GM21367 (cell line): ENCODE data around the gene BGLAP.
"Not testable (repeated sequence)": the region's sequence is repeated elsewhere in the genome, so short reads cannot be mapped to it uniquely, and the experiment has no call there.

Source experiments
- ATAC-seq: cut with Tn5 transposase; IDR thresholded peaks from one replicate; pipeline ENCODE4 v1.9.1; 2021; ENCODE audit not compliant: unreplicated experiment

The BGLAP gene

GRCh38 chr1:156241926-156242325 is at the start of gene BGLAP:
Gene BGLAP, plus strand, starts transcription at chr1:156242184. Its CDS starts 48 bp downstream, at chr1:156242232.
- ATAC-seq = no peak

DNA sequence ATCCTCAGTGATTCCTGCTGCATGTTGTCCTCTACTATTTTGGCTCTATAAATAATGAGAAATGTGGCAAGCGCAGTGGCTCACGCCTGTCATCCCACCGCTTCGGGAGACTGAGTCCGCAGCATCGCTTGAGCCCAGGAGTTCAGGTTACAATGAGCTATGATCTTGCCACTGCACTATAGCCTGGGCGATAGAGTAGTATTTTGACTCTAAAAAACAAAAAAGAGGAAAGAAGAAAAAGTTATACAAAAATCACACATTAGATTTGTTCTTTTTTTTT is 48.8 kb upstream of the BGLAP start:
- no peak for ATAC-seq

- ATAC-seq = peak; percentile 82
Observed at GRCh38 chr1:156193488-156194299, 48.3 kb upstream of the BGLAP start, which contains the start of gene SLC25A44. Gene SLC25A44, plus strand, starts transcription at chr1:156194104. Its CDS starts 5,744 bp downstream, at chr1:156199848.

GRCh38 chr1:156194300-156194652 is 47.7 kb upstream of the BGLAP start:
- no peak for ATAC-seq

GRCh38 chr1:156195853-156196252 is 46.1 kb upstream of the BGLAP start:
- no peak for ATAC-seq

DNA sequence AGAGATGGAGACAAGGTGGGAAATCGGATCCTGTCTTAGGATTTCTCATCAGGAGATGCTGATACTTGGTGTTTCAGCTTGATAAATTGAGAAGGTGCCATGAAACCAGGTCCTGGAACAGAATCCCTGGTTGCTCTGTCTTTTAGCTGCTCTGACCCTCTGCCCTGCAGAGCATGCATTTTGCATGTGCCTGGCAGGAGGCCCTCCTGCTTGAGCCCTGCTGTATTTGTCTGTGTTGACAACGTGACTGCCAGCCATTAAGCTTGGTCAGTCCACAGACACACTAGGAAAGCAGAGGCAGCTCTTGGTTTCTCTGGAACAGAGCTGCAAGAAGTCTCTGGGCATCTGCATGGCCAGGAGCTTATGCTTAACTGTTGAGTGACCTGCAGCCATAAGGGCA is 45.5 kb upstream of the BGLAP start:
- no peak for ATAC-seq

DNA sequence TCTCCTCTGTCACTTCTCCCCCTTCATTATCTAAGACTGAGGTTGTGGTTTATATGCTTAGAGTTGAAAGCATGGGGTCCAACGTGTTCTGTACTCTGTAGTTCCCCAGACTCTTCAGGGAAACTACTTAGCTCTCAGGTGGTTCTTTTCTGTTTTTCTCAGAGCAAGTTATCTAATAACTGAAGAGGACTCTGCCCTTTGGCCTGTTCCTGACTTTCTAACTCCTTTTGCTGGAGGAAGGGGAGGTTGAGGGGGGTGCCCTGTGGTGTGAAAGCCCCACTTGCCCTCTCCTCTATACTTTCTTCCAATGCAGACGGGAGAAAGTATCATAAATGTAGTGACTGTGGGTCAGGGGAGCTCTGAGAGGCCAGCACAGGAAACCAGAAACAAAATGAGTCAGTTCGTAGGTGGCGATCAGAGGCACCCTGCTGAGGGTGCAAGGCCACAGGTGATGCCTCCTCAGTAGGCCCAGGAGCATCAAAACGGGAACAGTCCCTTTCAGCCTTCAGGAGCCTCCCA is 43.1 kb upstream of the BGLAP start:
- no peak for ATAC-seq

- no peak for ATAC-seq
Observed at GRCh38 chr1:156200044-156200443, 41.9 kb upstream of the BGLAP start.

DNA sequence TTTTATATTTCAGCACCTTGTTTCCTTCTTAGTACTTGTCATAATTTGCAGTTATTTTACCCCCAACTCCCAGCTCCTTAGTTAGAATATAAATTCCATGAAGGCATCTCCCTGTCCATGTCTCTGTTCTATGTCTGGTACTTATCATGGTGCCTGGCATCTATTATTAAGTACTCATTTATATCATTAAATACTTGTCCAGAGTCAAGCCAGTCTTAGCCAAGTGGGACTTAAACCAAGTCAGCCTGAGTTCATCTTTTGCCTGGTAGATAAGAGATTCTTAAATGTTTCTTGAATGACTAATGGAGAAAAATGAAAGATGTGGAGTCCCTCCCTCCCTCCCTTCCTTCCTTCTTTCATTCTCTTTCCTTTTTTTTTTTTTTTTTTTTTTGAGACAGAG is 38.7 kb upstream of the BGLAP start:
- no peak for ATAC-seq

DNA sequence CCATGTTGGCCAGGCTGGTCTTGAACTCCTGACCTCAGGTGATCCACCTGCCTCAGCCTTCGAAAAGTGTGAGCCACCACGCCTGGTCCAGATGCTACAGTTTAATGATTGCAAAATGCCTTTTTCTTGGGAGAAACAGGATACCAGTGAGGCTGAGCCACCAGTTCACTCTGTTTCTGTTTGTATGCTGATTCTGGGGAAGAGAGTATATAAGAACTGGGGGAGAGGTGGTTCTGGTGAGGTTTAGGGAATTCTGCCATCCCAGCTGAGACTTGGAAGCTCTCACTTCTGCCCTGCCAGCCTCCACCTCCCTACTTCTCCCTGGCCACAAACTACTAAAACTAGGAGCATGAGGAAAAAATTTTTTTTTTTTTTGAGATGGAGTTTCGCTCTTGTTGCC is 37.3 kb upstream of the BGLAP start:
- ATAC-seq = no peak

DNA sequence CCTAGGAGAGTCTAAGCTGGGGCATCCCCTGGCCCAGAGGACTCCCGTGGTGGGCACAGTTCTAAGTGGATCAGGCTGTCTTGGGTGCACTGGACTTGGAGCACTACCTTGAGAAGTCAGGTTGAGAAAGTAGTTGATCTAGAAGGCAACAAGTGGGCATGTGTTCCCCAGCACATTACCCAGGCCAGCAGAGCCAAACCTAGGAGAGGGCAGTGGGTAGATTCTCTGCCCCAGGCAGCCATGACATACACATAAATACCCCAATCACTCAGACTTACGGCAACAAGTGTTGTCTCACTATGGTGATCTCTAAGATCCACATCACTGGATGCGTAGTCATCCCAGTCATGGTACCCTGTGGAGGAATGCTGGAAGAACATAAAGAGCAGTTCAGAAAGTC is 30.7 kb upstream of the BGLAP start:
- ATAC-seq = no peak

GRCh38 chr1:156212130-156212529 is 29.9 kb upstream of the BGLAP start:
- no peak for ATAC-seq

DNA sequence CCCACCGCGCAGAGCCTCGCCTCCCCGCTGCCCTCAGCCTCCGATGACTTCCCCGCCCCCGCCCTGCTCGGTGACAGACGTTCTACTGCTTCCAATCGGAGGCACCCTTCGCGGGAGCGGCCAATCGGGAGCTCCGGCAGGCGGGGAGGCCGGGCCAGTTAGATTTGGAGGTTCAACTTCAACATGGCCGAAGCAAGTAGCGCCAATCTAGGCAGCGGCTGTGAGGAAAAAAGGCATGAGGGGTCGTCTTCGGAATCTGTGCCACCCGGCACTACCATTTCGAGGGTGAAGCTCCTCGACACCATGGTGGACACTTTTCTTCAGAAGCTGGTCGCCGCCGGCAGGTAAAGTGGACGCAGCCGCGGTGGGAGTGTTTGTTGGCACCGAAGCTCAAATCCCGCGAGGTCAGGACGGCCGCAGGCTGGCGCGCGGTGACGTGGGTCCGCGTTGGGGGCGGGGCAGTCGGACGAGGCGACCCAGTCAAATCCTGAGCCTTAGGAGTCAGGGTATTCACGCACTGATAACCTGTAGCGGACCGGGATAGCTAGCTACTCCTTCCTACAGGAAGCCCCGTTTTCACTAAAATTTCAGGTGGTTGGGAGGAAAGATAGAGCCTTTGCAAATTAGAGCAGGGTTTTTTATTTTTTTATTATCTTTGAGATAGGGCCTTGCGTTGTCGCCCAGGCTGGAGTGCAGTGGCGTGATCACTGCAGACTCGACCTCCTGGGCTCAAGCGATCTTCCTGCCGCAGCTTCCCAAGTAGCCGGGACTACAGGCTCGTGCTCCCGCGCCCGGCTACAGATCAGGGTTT is 28.9 kb upstream of the BGLAP start, which contains the start of gene PMF1:
TSS of gene PMF1 (plus strand) at position 175 of the 811 bp plus-strand sequence. CDS start at position 184, 9 bp downstream.
- ATAC-seq = peak; percentile 78

GRCh38 chr1:156213644-156213966 is 28.4 kb upstream of the BGLAP start:
- no peak for ATAC-seq

DNA sequence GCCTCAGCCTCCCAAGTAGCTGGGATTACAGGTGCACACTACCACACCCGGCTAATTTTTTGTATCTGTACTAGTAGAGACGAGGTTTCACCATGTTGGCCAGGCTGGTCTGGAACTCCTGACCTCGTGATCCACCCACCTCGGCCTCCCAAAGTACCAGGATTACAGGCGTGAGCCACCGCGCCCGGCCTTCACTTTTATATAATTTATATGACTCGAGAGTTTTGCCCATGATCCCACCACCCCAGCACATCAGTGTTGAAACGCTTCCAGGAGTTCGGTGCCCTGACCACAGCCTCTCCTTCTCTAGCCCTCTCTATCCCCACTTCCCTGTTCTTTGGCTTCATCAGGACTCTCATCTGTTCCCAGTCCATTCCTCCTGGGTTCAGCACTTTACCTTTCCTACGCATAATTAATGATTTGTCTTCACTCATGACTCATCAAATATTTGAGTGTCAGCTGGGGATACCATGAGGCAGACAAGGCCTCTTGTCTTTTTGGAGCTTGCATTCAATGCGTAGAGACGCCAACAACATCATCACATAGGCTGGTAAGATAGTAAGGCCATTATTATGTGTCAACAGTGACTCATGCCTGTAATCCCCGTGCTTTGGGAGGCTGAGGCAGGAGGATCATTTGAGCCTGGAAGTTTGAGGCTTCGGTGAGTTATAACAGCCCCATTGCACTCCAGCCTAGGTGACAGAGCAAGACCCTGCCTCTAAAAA is 27.8 kb upstream of the BGLAP start:
- no peak for ATAC-seq

DNA sequence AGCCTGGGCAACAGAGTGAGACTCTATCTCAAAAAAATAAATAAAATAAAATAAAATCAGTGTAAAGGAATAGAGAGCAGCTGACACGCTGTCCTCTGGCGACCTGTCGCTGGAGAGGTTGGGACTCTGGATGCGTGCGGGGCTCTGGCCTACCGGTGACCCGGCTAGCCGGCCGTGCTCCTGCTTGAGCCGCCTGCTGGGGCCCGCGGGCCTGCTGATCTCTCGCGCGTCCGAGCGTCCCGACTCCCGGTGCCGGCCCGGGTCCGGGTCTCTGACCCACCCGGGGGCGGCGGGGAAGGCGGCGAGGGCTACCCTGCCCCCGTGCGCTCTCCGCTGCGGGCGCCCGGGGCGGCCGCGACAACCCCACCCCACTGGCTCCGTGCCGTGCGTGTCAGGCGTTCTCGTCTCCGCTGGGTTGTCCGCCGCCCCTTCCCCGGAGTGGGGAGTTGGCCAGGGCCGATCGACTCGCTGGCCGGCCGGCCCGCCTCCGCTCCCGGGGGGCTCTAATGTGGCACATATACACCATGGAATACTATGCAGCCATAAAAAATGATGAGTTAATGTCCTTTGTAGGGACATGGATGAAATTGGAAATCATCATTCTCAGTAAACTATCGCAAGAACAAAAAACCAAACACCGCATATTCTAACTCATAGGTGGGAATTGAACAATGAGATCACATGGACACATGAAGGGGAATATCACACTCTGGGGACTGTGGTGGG is 25.5 kb upstream of the BGLAP start:
- ATAC-seq = not testable (repeated sequence)

DNA sequence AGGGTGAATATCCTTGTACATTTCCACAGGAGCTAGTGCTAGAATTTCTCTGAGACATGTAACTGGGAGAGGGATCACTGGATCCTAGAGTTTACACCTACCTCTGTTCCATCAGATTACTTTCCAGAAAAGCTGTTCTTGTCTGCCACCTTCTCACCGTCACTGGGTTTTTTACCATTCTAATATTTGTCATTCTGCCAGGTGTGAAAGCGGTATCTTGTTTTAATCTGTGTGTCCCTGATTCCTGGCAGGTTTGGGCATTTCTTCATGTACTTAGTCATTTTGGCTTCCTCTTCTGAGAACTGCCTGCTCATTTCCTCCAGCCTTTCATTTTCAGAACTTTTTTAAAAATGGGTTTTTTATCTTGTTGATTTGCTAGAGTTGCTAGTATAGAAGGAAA is 24.1 kb upstream of the BGLAP start:
- no peak for ATAC-seq

- ATAC-seq = no peak
Observed at GRCh38 chr1:156220226-156220625, 21.8 kb upstream of the BGLAP start.

DNA sequence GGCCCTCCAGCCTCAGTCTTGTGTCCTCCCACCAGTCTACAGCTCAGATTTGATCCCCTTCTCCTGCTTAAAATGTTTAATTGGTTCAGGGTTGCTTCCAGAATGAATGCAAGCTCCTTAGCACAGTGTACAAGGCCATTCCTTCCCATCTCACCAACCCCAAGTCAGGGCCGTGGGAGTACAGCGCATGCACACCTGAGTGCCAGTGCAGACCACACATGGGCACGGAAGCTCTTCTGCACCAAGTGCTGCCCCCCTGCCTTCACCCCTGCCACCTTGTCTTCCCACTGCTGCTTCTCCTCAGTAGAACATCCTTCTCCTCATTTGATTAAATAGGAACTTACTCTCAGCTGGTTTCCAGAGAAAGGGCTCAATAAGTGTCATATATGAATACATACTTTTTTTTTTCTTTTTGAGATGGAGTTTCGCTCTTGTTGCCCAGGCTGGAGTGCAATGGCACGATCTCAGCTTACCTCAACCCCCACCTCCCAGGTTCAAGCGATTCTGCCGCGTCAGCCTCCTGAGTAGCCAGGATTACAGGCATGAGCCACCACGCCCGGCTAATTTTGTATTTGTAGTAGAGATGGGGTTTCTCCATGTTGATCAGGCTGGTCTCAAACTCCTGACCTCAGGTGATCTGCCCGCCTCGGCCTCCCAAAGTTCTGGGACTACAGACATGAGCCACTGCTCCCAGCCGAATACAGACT is 19.8 kb upstream of the BGLAP start:
- ATAC-seq = no peak

GRCh38 chr1:156225677-156226014 is 16.3 kb upstream of the BGLAP start:
- no peak for ATAC-seq
